H9 (cell line): ENCODE measurements around the gene SEPTIN2. TPM values are rescaled to one million over a fixed set of nuclear protein-coding genes. Genes with fewer than 3 reads are reported as not detected.

Experiments used
- DNase-seq: peaks from one replicate; pipeline ENCODE4 v3.0.0-alpha.2; 2017
- H2AFZ ChIP-seq: one replicate; pipeline ENCODE4 v1.6.1; 2013; ENCODE audit warnings: mild to moderate bottlenecking, low read length, control low read depth, moderate library complexity
- H2AK5ac ChIP-seq: 2 replicates; pipeline ENCODE4 v1.6.1; 2013; ENCODE audit warnings: low read length, control low read depth, mixed read lengths; ENCODE audit not compliant: insufficient read length
- H2BK120ac ChIP-seq: one replicate; pipeline ENCODE4 v1.6.1; 2013; ENCODE audit warnings: low read depth, mild to moderate bottlenecking, low read length, control low read depth, inconsistent platforms; ENCODE audit not compliant: poor library complexity, severe bottlenecking
- H2BK12ac ChIP-seq: 2 replicates; pipeline ENCODE4 v1.6.1; 2013; ENCODE audit warnings: low read length, control low read depth, mixed read lengths, low read depth; ENCODE audit not compliant: insufficient read length
- H2BK15ac ChIP-seq: 2 replicates; pipeline ENCODE4 v1.6.1; 2013; ENCODE audit warnings: low read depth, low read length, control low read depth
- H2BK20ac ChIP-seq: one replicate; pipeline ENCODE4 v1.6.1; 2013; ENCODE audit warnings: low read depth, mild to moderate bottlenecking, low read length, control low read depth, inconsistent platforms; ENCODE audit not compliant: poor library complexity, severe bottlenecking
- H2BK5ac ChIP-seq: 2 replicates; pipeline ENCODE4 v1.6.1; 2013; ENCODE audit warnings: low read length, control low read depth, mixed read lengths; ENCODE audit not compliant: insufficient read length
- H3K14ac ChIP-seq: 2 replicates; pipeline ENCODE4 v1.6.1; 2013; ENCODE audit warnings: low read length, control low read depth; ENCODE audit not compliant: insufficient read depth
- H3K18ac ChIP-seq: 2 replicates; pipeline ENCODE4 v1.6.1; 2013; ENCODE audit warnings: low read depth, mild to moderate bottlenecking, mixed read lengths, low read length, control low read depth; ENCODE audit not compliant: insufficient read length
- H3K23ac ChIP-seq: 2 replicates; pipeline ENCODE4 v1.6.1; 2013; ENCODE audit warnings: low read length, control low read depth, mixed read lengths, low read depth; ENCODE audit not compliant: insufficient read length
- H3K23me2 ChIP-seq: 2 replicates; pipeline ENCODE4 v1.6.1; 2013; ENCODE audit warnings: low read depth, mild to moderate bottlenecking, mixed read lengths, low read length, control low read depth; ENCODE audit not compliant: insufficient read length, poor library complexity, severe bottlenecking
- H3K27ac ChIP-seq: 2 replicates; pipeline ENCODE4 v1.5.1; 2013; ENCODE audit warnings: low read length, control low read depth, mixed read lengths, low read depth; ENCODE audit not compliant: insufficient read length
- H3K27me3 ChIP-seq: 2 replicates; pipeline ENCODE4 v1.6.1; 2013; ENCODE audit warnings: low read length, control low read depth, inconsistent platforms; ENCODE audit not compliant: insufficient read depth
- H3K4ac ChIP-seq: 2 replicates; pipeline ENCODE4 v1.6.1; 2013; ENCODE audit warnings: low read depth, mild to moderate bottlenecking, control low read depth, inconsistent platforms, low read length, moderate library complexity
- H3K4me1 ChIP-seq: 2 replicates; pipeline ENCODE4 v1.6.1; 2013; ENCODE audit warnings: low read length, control low read depth, inconsistent platforms; ENCODE audit not compliant: insufficient read depth
- H3K4me2 ChIP-seq: 2 replicates; pipeline ENCODE4 v1.6.1; 2013; ENCODE audit warnings: low read length, control low read depth, mixed read lengths; ENCODE audit not compliant: insufficient read length, insufficient read depth
- H3K56ac ChIP-seq: 2 replicates; pipeline ENCODE4 v1.6.1; 2013; ENCODE audit warnings: low read depth, mild to moderate bottlenecking, mixed read lengths, low read length, control low read depth; ENCODE audit not compliant: insufficient read length
- H3K79me1 ChIP-seq: 2 replicates; pipeline ENCODE4 v1.6.1; 2013; ENCODE audit warnings: low read depth, mild to moderate bottlenecking, moderate library complexity, low read length, control low read depth, inconsistent platforms; ENCODE audit not compliant: insufficient read depth, poor library complexity, severe bottlenecking
- H3K79me2 ChIP-seq: 2 replicates; pipeline ENCODE4 v1.6.1; 2013; ENCODE audit warnings: low read length, control low read depth, inconsistent platforms; ENCODE audit not compliant: insufficient read depth
- H3K9ac ChIP-seq: 2 replicates; pipeline ENCODE4 v1.6.1; 2013; ENCODE audit warnings: low read length, control low read depth, mixed read lengths; ENCODE audit not compliant: insufficient read length; ENCODE audit errors: extremely low read depth
- H3K9me3 ChIP-seq: one replicate; pipeline ENCODE4 v1.6.1; 2013; ENCODE audit warnings: low read depth, low read length, inconsistent platforms; ENCODE audit not compliant: control insufficient read depth
- H3T11ph ChIP-seq: one replicate; pipeline ENCODE4 v1.6.1; 2013; ENCODE audit warnings: mild to moderate bottlenecking, low read length, control low read depth, inconsistent platforms
- H4K20me1 ChIP-seq: one replicate; pipeline ENCODE4 v1.6.1; 2013; ENCODE audit not compliant: control insufficient read depth, insufficient read length, insufficient read depth
- H4K5ac ChIP-seq: 2 replicates; pipeline ENCODE4 v1.6.1; 2013; ENCODE audit warnings: low read depth, mild to moderate bottlenecking, mixed read lengths, low read length, control low read depth; ENCODE audit not compliant: insufficient read length
- H4K8ac ChIP-seq: replicated peaks from 2 replicates; pipeline ENCODE4 v1.6.1; 2013; ENCODE audit warnings: low read length, control low read depth, mixed read lengths, low read depth; ENCODE audit not compliant: insufficient read length
- H4K91ac ChIP-seq: 2 replicates; pipeline ENCODE4 v1.6.1; 2013; ENCODE audit warnings: low read depth, mild to moderate bottlenecking, moderate library complexity, mixed read lengths, low read length, control low read depth; ENCODE audit not compliant: insufficient read length
- H3K27ac Mint-ChIP-seq, 3 experiments: 2 replicates in 2 of 3; 3 replicates in 1 of 3; pipeline ENCODE4 v1.8.0; 2020 to 2021; ENCODE audit warnings: mixed read lengths in 3 of 3, mild to moderate bottlenecking in 1 of 3, moderate library complexity in 1 of 3
- H3K27me3 Mint-ChIP-seq: 2 replicates; pipeline ENCODE4 v1.8.0; 2021; ENCODE audit warnings: low read depth, mild to moderate bottlenecking, moderate library complexity, mixed read lengths
- H3K36me3 Mint-ChIP-seq, 3 experiments: 2 replicates in 2 of 3; 3 replicates in 1 of 3; pipeline ENCODE4 v1.8.0; 2020 to 2021; ENCODE audit warnings: low read depth in 3 of 3, mixed read lengths in 3 of 3; ENCODE audit not compliant: insufficient read depth in 1 of 3
- H3K4me1 Mint-ChIP-seq, 2 experiments: 2 replicates each; pipeline ENCODE4 v1.8.0; 2020; ENCODE audit warnings: mixed read lengths in 2 of 2
- H3K4me3 Mint-ChIP-seq, 2 experiments: 2 replicates in 1 of 2; 3 replicates in 1 of 2; pipeline ENCODE4 v1.8.0; 2020 to 2021; ENCODE audit warnings: mild to moderate bottlenecking in 2 of 2, mixed read lengths in 2 of 2, moderate library complexity in 1 of 2
- H3K9me3 Mint-ChIP-seq, 2 experiments: 2 replicates in 1 of 2; 3 replicates in 1 of 2; pipeline ENCODE4 v1.8.0; 2020; ENCODE audit warnings: mild to moderate bottlenecking in 2 of 2, mixed read lengths in 2 of 2, moderate library complexity in 1 of 2
- CTCF ChIP-seq: fragments of 200-600 bp; sonication (generic); conservative IDR thresholded peaks from 3 replicates; pipeline ENCODE4 v1.8.0; 2021; ENCODE audit warnings: antibody characterized with exemption, mild to moderate bottlenecking
- WGBS: extraction: QIAGEN DNeasy Blood & Tissue Kit; methylation state at CpG from one replicate; pipeline ENCODE4 v1.1.7; 2013; ENCODE audit warnings: missing lambda C conversion rate, low lambda C conversion rate, mixed read lengths; ENCODE audit not compliant: insufficient read length; ENCODE audit errors: extremely low coverage; 5-methylcytosine and 5-hydroxymethylcytosine counted together
- total RNA-seq: library from RNA; stranded (reverse); gene quantifications from 2 replicates; pipeline ENCODE4 v1.2.1, GENCODE V29; 2021

Gene SEPTIN2
- total RNA-seq, 1 experiment from 2014 or later, result 385 TPM

- Histone ChIP-seq H2BK120ac (no peak overlapping the region), H2AFZ (no peak overlapping the region), H3K9ac (no peak overlapping the region), H3K9me3 (no peaks in the 10 kb centered on the region), H3K4me1 (peaks cover 3% of the 10 kb centered on the region), H3T11ph (no peak overlapping the region), H2BK5ac (no peak overlapping the region), H3K4ac (no peak overlapping the region), H2BK15ac (no peak overlapping the region), H3K23ac (no peak overlapping the region), H3K14ac (no peak overlapping the region), H3K4me2 (no peak overlapping the region), H3K56ac (no peak overlapping the region), H2BK20ac (no peak overlapping the region), H3K27ac (no peak overlapping the region), H2AK5ac (no peak overlapping the region), H4K91ac (no peak overlapping the region), H3K18ac (no peak overlapping the region), H3K27me3 (no peaks in the 10 kb centered on the region), H4K8ac (no peak overlapping the region), H4K20me1 (no peaks in the 10 kb centered on the region), H3K79me1 (peaks cover 10% of the 10 kb centered on the region), H3K79me2 (peaks cover 53% of the 10 kb centered on the region; the same call in 1 of the 2 replicates), H4K5ac (no peak overlapping the region), H3K23me2 (no peaks in the 10 kb centered on the region), H2BK12ac (no peak overlapping the region)
- Mint-ChIP-seq H3K27ac (peak overlapping the region in 1 of 3 experiments; percentile 73; a peak in 2 of 7 replicates), H3K36me3 (peaks cover 15 to 47% (median 36%) of the 10 kb centered on the region in 3 experiments; a peak in 6 of 7 replicates), H3K27me3 (no peaks in the 10 kb centered on the region), H3K4me1 (peaks cover 44 to 46% of the 10 kb centered on the region in 2 experiments), H3K9me3 (no peaks in the 10 kb centered on the region), H3K4me3 (no peak overlapping the region)
- no peak for TF ChIP-seq CTCF
- DNase-seq, result no peak
- WGBS, result no CpG with 5 or more reads among the region's 5 CpGs
These were observed 8.1 kb downstream of the SEPTIN2 start for GRCh38 chr2:241323778-241324177.
